ENCODE measurements around the gene SNAPC3.
"Not testable (repeated sequence)": the region's sequence is repeated elsewhere in the genome, so short reads cannot be mapped to it uniquely, and the experiment has no call there.

Gene SNAPC3

GRCh38 chr9:15423231-15423985 is 732 bp downstream of the SNAPC3 start:
- DNase-seq (ENCODE audit: low spot score): peak; percentile 47

- DNase-seq (ENCODE audit: low spot score): no peak
These were observed 3.3 kb downstream of the SNAPC3 start for GRCh38 chr9:15426019-15426418.

GRCh38 chr9:15427702-15428101 is 5.0 kb downstream of the SNAPC3 start:
- not testable (repeated sequence) for DNase-seq (ENCODE audit: low spot score)

- DNase-seq (ENCODE audit: low spot score): no peak
These were observed 8.5 kb downstream of the SNAPC3 start for GRCh38 chr9:15430920-15431844.

GRCh38 chr9:15433191-15433590 is 10.5 kb downstream of the SNAPC3 start:
- no peak for DNase-seq (ENCODE audit: low spot score)

- DNase-seq (ENCODE audit: low spot score): no peak
These were observed 11.0 kb downstream of the SNAPC3 start for GRCh38 chr9:15433661-15434060.

- DNase-seq (ENCODE audit: low spot score): no peak
These were observed 16.2 kb downstream of the SNAPC3 start for GRCh38 chr9:15438891-15439290.

GRCh38 chr9:15441841-15442240 is 19.2 kb downstream of the SNAPC3 start:
- DNase-seq (ENCODE audit: low spot score): not testable (repeated sequence)

- not testable (repeated sequence) for DNase-seq (ENCODE audit: low spot score)
These were observed 19.6 kb downstream of the SNAPC3 start for GRCh38 chr9:15442264-15442663.

- no peak for DNase-seq (ENCODE audit: low spot score)
These were observed 21.5 kb downstream of the SNAPC3 start for GRCh38 chr9:15444141-15444540.

GRCh38 chr9:15453956-15454355 is 31.3 kb downstream of the SNAPC3 start:
- DNase-seq (ENCODE audit: low spot score): no peak

GRCh38 chr9:15461056-15461455 is 38.4 kb downstream of the SNAPC3 start:
- DNase-seq (ENCODE audit: low spot score): no peak

- DNase-seq (ENCODE audit: low spot score): no peak
These were observed 38.9 kb downstream of the SNAPC3 start for GRCh38 chr9:15461601-15462000.

- no peak for DNase-seq (ENCODE audit: low spot score)
These were observed 45.5 kb downstream of the SNAPC3 start for GRCh38 chr9:15468145-15468544.

GRCh38 chr9:15469406-15469805 is 46.7 kb downstream of the SNAPC3 start:
- DNase-seq (ENCODE audit: low spot score): no peak

GRCh38 chr9:15469862-15470261 is 47.2 kb downstream of the SNAPC3 start:
- DNase-seq (ENCODE audit: low spot score): no peak

GRCh38 chr9:15475923-15476536 is 53.4 kb downstream of the SNAPC3 start:
- DNase-seq (ENCODE audit: low spot score): no peak

GRCh38 chr9:15480028-15480427 is 57.4 kb downstream of the SNAPC3 start:
- DNase-seq (ENCODE audit: low spot score): no peak

- DNase-seq (ENCODE audit: low spot score): peak; percentile 9
These were observed 59.5 kb downstream of the SNAPC3 start for GRCh38 chr9:15482146-15482545.

- no peak for DNase-seq (ENCODE audit: low spot score)
These were observed 62.1 kb downstream of the SNAPC3 start for GRCh38 chr9:15484802-15485201.

- peak; percentile 46 for DNase-seq (ENCODE audit: low spot score)
These were observed 63.4 kb downstream of the SNAPC3 start for GRCh38 chr9:15485836-15486666.

GRCh38 chr9:15491950-15492349 is 69.3 kb downstream of the SNAPC3 start:
- no peak for DNase-seq (ENCODE audit: low spot score)

All from GM03348 (cell line).